Measurements from ENCODE around the gene ACADSB. TPM values are rescaled to one million over a fixed set of nuclear protein-coding genes. Genes with fewer than 3 reads are reported as not detected.

ACADSB gene
- total RNA-seq, 1 donor from 2014 or later, result 13.1 TPM

GRCh38 chr10:123044391-123044790 lies 35.6 kb downstream of the ACADSB start:
- DNase-seq (ENCODE audit: low spot score), result no peak
- Mint-ChIP-seq H3K27me3 (ENCODE audit: low read depth) (no peaks in the 10 kb centered on the region), H3K4me3 (ENCODE audit: unreplicated experiment) (no peak overlapping the region), H3K9me3 (ENCODE audit: low read depth) (no peaks in the 10 kb centered on the region), H3K4me1 (ENCODE audit: low read depth) (no peaks in the 10 kb centered on the region), H3K27ac (ENCODE audit: unreplicated experiment) (no peak overlapping the region), H3K36me3 (ENCODE audit: low read depth) (peaks cover under 1% of the 10 kb centered on the region)
- peak; percentile 73 for TF ChIP-seq CTCF (IDR thresholded peaks at IDR 0.05)

- H3K27me3 Mint-ChIP-seq (ENCODE audit: low read depth), result no peaks in the 10 kb centered on the region
- H3K9me3 Mint-ChIP-seq (ENCODE audit: low read depth), result no peaks in the 10 kb centered on the region
- H3K36me3 Mint-ChIP-seq (ENCODE audit: low read depth), result peaks cover 4% of the 10 kb centered on the region
- DNase-seq (ENCODE audit: low spot score), result no peak
- no peak overlapping the region for H3K4me3 Mint-ChIP-seq (ENCODE audit: unreplicated experiment)
- TF ChIP-seq CTCF (IDR thresholded peaks at IDR 0.05), result no peak
- H3K27ac Mint-ChIP-seq (ENCODE audit: unreplicated experiment), result no peak overlapping the region
- no peaks in the 10 kb centered on the region for H3K4me1 Mint-ChIP-seq (ENCODE audit: low read depth)
These were observed 37.3 kb downstream of the ACADSB start for GRCh38 chr10:123045961-123046731.

- Mint-ChIP-seq H3K36me3 (ENCODE audit: low read depth) (peaks cover 8% of the 10 kb centered on the region), H3K4me1 (ENCODE audit: low read depth) (no peaks in the 10 kb centered on the region), H3K27ac (ENCODE audit: unreplicated experiment) (no peak overlapping the region), H3K27me3 (ENCODE audit: low read depth) (no peaks in the 10 kb centered on the region), H3K4me3 (ENCODE audit: unreplicated experiment) (no peak overlapping the region), H3K9me3 (ENCODE audit: low read depth) (no peaks in the 10 kb centered on the region)
- DNase-seq (ENCODE audit: low spot score), result no peak
- TF ChIP-seq CTCF (IDR thresholded peaks at IDR 0.05), result no peak
These were observed 49.2 kb downstream of the ACADSB start for GRCh38 chr10:123057968-123058367.

GRCh38 chr10:123061865-123062264 lies 53.1 kb downstream of the ACADSB start:
- Mint-ChIP-seq H3K9me3 (ENCODE audit: low read depth) (peaks cover 4% of the 10 kb centered on the region), H3K36me3 (ENCODE audit: low read depth) (no peaks in the 10 kb centered on the region), H3K4me1 (ENCODE audit: low read depth) (no peaks in the 10 kb centered on the region), H3K27ac (ENCODE audit: unreplicated experiment) (no peak overlapping the region), H3K27me3 (ENCODE audit: low read depth) (peaks cover 7% of the 10 kb centered on the region), H3K4me3 (ENCODE audit: unreplicated experiment) (no peak overlapping the region)
- no peak for DNase-seq (ENCODE audit: low spot score)
- no peak for TF ChIP-seq CTCF (IDR thresholded peaks at IDR 0.05)

GRCh38 chr10:123062726-123063125 lies 53.9 kb downstream of the ACADSB start:
- DNase-seq (ENCODE audit: low spot score), result no peak
- H3K4me3 Mint-ChIP-seq (ENCODE audit: unreplicated experiment), result no peak overlapping the region
- peaks cover 9% of the 10 kb centered on the region for H3K27me3 Mint-ChIP-seq (ENCODE audit: low read depth)
- no peak for TF ChIP-seq CTCF (IDR thresholded peaks at IDR 0.05)
- peaks cover 4% of the 10 kb centered on the region for H3K9me3 Mint-ChIP-seq (ENCODE audit: low read depth)
- H3K4me1 Mint-ChIP-seq (ENCODE audit: low read depth), result no peaks in the 10 kb centered on the region
- H3K36me3 Mint-ChIP-seq (ENCODE audit: low read depth), result no peaks in the 10 kb centered on the region
- no peak overlapping the region for H3K27ac Mint-ChIP-seq (ENCODE audit: unreplicated experiment)

Data from chondrocyte (in vitro differentiated cells).